ENCODE results near the gene MARCHF6. TPM values are rescaled to one million over a fixed set of nuclear protein-coding genes. Genes with fewer than 3 reads are reported as not detected.

Gene MARCHF6, protein sequence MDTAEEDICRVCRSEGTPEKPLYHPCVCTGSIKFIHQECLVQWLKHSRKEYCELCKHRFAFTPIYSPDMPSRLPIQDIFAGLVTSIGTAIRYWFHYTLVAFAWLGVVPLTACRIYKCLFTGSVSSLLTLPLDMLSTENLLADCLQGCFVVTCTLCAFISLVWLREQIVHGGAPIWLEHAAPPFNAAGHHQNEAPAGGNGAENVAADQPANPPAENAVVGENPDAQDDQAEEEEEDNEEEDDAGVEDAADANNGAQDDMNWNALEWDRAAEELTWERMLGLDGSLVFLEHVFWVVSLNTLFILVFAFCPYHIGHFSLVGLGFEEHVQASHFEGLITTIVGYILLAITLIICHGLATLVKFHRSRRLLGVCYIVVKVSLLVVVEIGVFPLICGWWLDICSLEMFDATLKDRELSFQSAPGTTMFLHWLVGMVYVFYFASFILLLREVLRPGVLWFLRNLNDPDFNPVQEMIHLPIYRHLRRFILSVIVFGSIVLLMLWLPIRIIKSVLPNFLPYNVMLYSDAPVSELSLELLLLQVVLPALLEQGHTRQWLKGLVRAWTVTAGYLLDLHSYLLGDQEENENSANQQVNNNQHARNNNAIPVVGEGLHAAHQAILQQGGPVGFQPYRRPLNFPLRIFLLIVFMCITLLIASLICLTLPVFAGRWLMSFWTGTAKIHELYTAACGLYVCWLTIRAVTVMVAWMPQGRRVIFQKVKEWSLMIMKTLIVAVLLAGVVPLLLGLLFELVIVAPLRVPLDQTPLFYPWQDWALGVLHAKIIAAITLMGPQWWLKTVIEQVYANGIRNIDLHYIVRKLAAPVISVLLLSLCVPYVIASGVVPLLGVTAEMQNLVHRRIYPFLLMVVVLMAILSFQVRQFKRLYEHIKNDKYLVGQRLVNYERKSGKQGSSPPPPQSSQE
- 100 to 1,000 TPM in 1 of 2 donors, 10 to 100 TPM in 1; 89.5 to 103 TPM for total RNA-seq

- peaks cover 0 to 53% of the 10 kb centered on the region in 2 donors for H3K4me1 ChIP-seq
- no peak for TF ChIP-seq CTCF (IDR thresholded peaks at IDR 0.05)
Observed at GRCh38 chr5:10353241-10354047, at the start of gene MARCHF6. Gene MARCHF6, plus strand, starts transcription at chr5:10353695. Its CDS starts 204 bp downstream, at chr5:10353899.

GRCh38 chr5:10303699-10304170 is 49.8 kb upstream of the MARCHF6 start:
- no peaks in the 10 kb centered on the region for H3K27me3 ChIP-seq
- no peak overlapping the region for H3K4me3 ChIP-seq
- DNase-seq (ENCODE audit: low spot score), result no peak
- no peak for TF ChIP-seq CTCF (IDR thresholded peaks at IDR 0.05)
- H3K9me3 ChIP-seq, result no peaks in the 10 kb centered on the region
- H3K36me3 ChIP-seq, result no peaks in the 10 kb centered on the region
- H3K4me1 ChIP-seq, result peaks cover 0 to 19% of the 10 kb centered on the region in 2 donors
- H3K27ac ChIP-seq, result peak overlapping the region; percentile 60 to 81

More at GRCh38 chr5:10353241-10354047, at the start of gene MARCHF6:
- DNase-seq (ENCODE audit: low spot score), result peak; percentile 93
- no peaks in the 10 kb centered on the region for H3K36me3 ChIP-seq
- H3K9me3 ChIP-seq, result no peaks in the 10 kb centered on the region
- H3K27ac ChIP-seq, result peak within 1 kb of the TSS; percentile 99
- peak within 1 kb of the TSS; percentile 89 to 98 for H3K4me3 ChIP-seq
- no peaks in the 10 kb centered on the region for H3K27me3 ChIP-seq

- DNase-seq (ENCODE audit: low spot score), result no peak
- Histone ChIP-seq H3K27ac (no peak overlapping the region), H3K9me3 (no peaks in the 10 kb centered on the region), H3K27me3 (no peaks in the 10 kb centered on the region), H3K4me1 (peaks cover 0 to 19% of the 10 kb centered on the region in 2 donors), H3K36me3 (no peaks in the 10 kb centered on the region), H3K4me3 (no peak overlapping the region)
- peak in 1 of 2 donors; percentile 33 for TF ChIP-seq CTCF (IDR thresholded peaks at IDR 0.05)
Observed at GRCh38 chr5:10304932-10305331, 48.6 kb upstream of the MARCHF6 start.

- Histone ChIP-seq H3K27ac (no peak overlapping the region), H3K4me1 (peaks cover 0 to 19% of the 10 kb centered on the region in 2 donors), H3K27me3 (no peaks in the 10 kb centered on the region), H3K4me3 (no peak overlapping the region), H3K36me3 (no peaks in the 10 kb centered on the region), H3K9me3 (no peaks in the 10 kb centered on the region)
- TF ChIP-seq CTCF (IDR thresholded peaks at IDR 0.05), result no peak
- no peak for DNase-seq (ENCODE audit: low spot score)
Observed at GRCh38 chr5:10306114-10306513, 47.4 kb upstream of the MARCHF6 start.

DNA sequence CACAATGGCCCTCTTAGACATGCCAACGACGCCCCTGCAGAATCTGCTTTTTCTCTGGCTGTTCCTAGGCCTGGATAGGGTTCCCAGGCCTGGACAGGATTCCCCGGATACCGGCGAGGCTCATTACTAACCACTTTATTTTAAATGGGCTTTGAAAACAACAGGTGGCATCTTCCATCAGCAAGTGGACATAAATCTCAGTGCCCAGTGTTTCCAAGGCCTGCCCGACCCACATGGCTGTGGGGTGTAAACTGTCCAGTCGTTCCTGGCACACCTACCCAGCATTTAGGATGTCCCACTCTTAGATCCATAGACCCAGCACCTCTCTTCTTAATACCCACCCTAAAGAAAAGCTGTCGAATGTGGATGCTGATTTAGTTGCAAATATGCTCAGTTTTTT is 46.7 kb upstream of the MARCHF6 start:
- H3K27me3 ChIP-seq, result no peaks in the 10 kb centered on the region
- DNase-seq (ENCODE audit: low spot score), result no peak
- H3K36me3 ChIP-seq, result no peaks in the 10 kb centered on the region
- no peak for TF ChIP-seq CTCF (IDR thresholded peaks at IDR 0.05)
- H3K4me1 ChIP-seq, result peaks cover 0 to 19% of the 10 kb centered on the region in 2 donors
- peak overlapping the region; percentile 67 to 68 for H3K4me3 ChIP-seq
- no peaks in the 10 kb centered on the region for H3K9me3 ChIP-seq
- peak overlapping the region; percentile 81 to 87 for H3K27ac ChIP-seq

Data from right atrium auricular region (tissue), 2 donors.